ENCODE data around the gene ZNF195. TPM values are rescaled to one million over a fixed set of nuclear protein-coding genes. Genes with fewer than 3 reads are reported as not detected.
A peak's percentile ranks its signal among the peaks of the same experiment; 100 is the strongest.

Gene ZNF195
- total RNA-seq, 1 experiment from 2014 or later: 10.2 TPM

DNA sequence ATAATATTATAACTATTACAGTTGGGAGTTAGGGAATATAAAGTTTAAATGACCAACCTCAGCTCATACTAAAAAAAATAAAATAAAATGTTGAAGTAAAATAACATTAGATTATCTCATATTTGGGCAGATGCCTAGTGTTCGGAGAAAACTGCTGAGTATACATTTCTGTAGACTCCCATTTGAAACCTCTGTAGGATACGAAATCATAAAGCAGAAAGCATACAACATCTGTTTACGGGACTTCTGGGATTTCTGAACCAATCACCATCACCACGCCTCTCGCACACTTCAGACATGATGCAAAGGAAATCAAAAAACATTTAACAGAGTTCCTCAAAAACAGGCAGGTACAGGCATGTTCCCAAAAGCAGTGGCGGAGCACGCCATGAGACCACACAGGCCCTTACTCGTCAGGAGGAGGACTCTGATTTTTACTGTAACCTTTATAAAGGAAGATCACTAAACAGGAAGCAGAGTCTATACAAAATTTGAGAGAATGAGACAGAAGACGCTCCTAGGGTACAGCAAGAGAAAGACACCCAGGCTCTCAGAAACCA, 8.6 kb downstream of the ZNF195 start:
- H3K27me3 ChIP-seq: no peaks in the 10 kb centered on the region
- H3K36me3 ChIP-seq: peaks cover 78% of the 10 kb centered on the region
- H3K9me3 ChIP-seq: peaks cover 3% of the 10 kb centered on the region; the same call in 1 of the 2 replicates
- H3K4me3 ChIP-seq: no peak overlapping the region
- DNase-seq: no peak

DNA sequence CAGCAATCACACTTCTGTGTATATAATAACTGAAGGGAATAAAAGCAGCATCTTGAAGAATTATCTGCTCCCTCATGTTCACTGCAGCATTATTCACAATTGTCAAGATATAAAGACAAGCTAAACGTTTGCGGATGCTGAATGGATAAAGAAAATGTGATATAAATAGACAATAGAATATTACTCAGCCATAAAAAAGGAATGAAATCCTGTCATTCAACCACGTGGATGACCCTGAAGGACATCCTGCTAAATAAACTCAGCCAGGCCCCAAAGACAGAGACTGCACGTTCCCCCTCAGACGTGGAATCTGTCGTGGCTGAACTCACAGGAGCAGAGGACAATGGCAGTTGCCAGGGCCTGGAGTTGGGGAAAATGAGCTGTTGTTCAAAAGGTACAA, 9.6 kb downstream of the ZNF195 start:
- DNase-seq: no peak
- Histone ChIP-seq H3K36me3 (peaks cover 83% of the 10 kb centered on the region), H3K4me3 (no peak overlapping the region), H3K27me3 (no peaks in the 10 kb centered on the region), H3K9me3 (peaks cover 3% of the 10 kb centered on the region; the same call in 1 of the 2 replicates)

DNA sequence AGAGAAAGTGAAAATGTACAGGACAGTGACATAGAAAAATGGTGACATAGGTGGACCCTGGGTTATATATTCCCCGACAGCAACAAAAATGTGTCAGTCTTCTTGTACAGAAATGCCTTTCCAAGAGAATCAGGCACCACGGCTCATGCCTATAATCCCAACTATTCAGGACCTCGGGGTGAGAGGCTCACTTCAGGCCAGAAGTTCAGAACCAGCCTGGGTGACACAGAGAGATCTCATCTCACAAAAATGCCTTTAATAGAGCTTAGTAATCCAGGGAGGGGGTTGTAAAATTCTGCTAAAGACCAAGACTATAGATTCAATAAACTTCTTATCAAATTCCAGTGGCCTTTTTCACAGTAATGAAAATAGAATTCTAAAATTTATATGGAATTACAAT, 10.7 kb downstream of the ZNF195 start:
- DNase-seq: no peak
- Histone ChIP-seq H3K9me3 (peaks cover 8% of the 10 kb centered on the region), H3K4me3 (no peak overlapping the region), H3K36me3 (peaks cover 88% of the 10 kb centered on the region), H3K27me3 (no peaks in the 10 kb centered on the region)

- no peaks in the 10 kb centered on the region for H3K27me3 ChIP-seq
- peaks cover 91% of the 10 kb centered on the region for H3K36me3 ChIP-seq
- DNase-seq: no peak
- no peak overlapping the region for H3K4me3 ChIP-seq
- H3K9me3 ChIP-seq: peaks cover 15% of the 10 kb centered on the region
Measured at GRCh38 chr11:3367221-3367620, 11.7 kb downstream of the ZNF195 start.

DNA sequence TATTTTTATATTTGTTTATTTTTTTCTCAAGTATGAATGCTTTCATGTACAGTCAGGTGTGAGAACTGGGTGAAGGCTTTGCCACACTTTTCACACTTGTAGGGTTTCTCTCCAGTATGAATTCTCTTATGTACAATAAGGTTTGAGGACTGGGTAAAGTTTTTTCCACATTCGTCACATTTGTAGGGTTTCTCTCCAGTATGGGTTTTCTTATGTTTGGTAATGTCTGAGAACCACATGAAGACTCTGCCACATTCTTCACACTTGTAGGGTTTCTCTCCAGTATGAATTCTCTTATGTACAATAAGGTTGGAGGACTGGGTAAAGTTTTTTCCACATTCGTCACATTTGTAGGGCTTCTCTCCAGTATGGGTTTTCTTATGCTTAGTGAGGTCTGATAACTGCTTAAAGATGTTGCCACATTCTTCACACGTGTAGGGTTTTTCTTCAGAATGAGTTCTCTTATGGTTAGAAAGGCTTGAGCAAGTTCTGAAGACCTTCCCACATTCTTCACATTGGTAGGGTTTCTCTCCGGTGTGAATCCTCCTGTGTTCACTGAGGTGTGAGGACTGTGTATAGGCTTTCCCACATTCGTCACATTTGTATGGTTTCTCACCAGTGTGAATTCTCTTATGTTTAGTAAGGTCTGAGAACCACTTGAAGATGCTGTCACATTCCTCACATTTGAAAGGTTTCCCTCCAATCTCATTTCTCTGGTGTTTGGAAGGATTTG, 19.7 kb downstream of the ZNF195 start:
- H3K9me3 ChIP-seq: peaks cover 36% of the 10 kb centered on the region
- no peak for DNase-seq
- no peak overlapping the region for H3K4me3 ChIP-seq
- H3K27me3 ChIP-seq: no peaks in the 10 kb centered on the region
- H3K36me3 ChIP-seq: peaks cover 56% of the 10 kb centered on the region

GRCh38 chr11:3357994-3358676, 20.8 kb downstream of the ZNF195 start:
- DNase-seq: no peak
- H3K4me3 ChIP-seq: no peak overlapping the region
- no peaks in the 10 kb centered on the region for H3K27me3 ChIP-seq
- H3K36me3 ChIP-seq: peaks cover 46% of the 10 kb centered on the region
- H3K9me3 ChIP-seq: peaks cover 30% of the 10 kb centered on the region

DNA sequence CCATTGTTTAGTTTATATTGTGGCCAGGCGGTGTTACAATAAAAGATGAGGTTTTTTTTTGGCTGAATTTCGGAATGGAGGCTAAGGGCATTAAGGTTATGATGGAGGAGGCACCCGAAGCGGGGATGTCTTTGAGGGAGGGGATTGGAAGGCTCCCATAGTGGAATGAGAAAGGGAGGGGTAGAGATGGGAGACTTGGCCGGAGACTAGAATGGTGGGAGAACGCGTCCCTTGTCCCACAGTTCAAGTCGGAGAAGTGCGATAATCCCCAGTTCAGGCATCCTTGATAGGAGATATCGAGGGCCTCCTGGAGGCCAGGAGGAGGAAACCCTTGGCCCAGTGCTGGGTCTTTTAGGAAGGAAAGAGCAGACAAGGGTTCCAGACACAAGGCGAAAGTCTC, 21.6 kb downstream of the ZNF195 start:
- no peak for DNase-seq
- peaks cover 39% of the 10 kb centered on the region for H3K36me3 ChIP-seq
- no peaks in the 10 kb centered on the region for H3K27me3 ChIP-seq
- H3K9me3 ChIP-seq: peaks cover 24% of the 10 kb centered on the region
- no peak overlapping the region for H3K4me3 ChIP-seq

DNA sequence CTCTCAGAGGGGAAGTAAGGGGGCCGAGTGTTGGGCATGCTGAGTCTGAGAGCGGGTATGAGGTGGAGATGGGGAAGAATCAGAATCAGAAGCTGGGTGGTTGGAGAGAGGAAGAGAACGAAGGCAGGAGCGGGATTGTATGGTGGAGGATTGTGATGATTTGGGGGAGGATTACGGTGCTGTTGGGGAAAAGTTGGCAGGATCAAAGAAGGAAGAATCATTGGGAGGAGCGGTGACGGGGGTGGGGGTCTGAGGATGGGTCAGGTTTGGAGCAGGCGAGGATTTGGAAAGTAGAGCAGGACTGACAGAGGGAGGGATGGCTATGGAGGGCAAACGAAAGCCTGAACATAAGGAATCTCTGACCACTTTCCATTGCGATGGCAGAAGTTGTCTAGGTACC, 22.1 kb downstream of the ZNF195 start:
- H3K9me3 ChIP-seq: peaks cover 19% of the 10 kb centered on the region
- DNase-seq: no peak
- H3K36me3 ChIP-seq: peaks cover 34% of the 10 kb centered on the region
- no peak overlapping the region for H3K4me3 ChIP-seq
- no peaks in the 10 kb centered on the region for H3K27me3 ChIP-seq

GRCh38 chr11:3353066-3353465, 25.9 kb downstream of the ZNF195 start:
- DNase-seq: no peak
- H3K9me3 ChIP-seq: no peaks in the 10 kb centered on the region
- no peak overlapping the region for H3K4me3 ChIP-seq
- no peaks in the 10 kb centered on the region for H3K36me3 ChIP-seq
- H3K27me3 ChIP-seq: no peaks in the 10 kb centered on the region

- no peaks in the 10 kb centered on the region for H3K36me3 ChIP-seq
- H3K4me3 ChIP-seq: no peak overlapping the region
- H3K9me3 ChIP-seq: no peaks in the 10 kb centered on the region
- no peak for DNase-seq
- H3K27me3 ChIP-seq: no peaks in the 10 kb centered on the region
Measured at GRCh38 chr11:3347127-3347526, 31.8 kb downstream of the ZNF195 start.

GRCh38 chr11:3346587-3346986, 32.4 kb downstream of the ZNF195 start:
- no peaks in the 10 kb centered on the region for H3K36me3 ChIP-seq
- DNase-seq: no peak
- H3K4me3 ChIP-seq: no peak overlapping the region
- no peaks in the 10 kb centered on the region for H3K9me3 ChIP-seq
- H3K27me3 ChIP-seq: no peaks in the 10 kb centered on the region

DNA sequence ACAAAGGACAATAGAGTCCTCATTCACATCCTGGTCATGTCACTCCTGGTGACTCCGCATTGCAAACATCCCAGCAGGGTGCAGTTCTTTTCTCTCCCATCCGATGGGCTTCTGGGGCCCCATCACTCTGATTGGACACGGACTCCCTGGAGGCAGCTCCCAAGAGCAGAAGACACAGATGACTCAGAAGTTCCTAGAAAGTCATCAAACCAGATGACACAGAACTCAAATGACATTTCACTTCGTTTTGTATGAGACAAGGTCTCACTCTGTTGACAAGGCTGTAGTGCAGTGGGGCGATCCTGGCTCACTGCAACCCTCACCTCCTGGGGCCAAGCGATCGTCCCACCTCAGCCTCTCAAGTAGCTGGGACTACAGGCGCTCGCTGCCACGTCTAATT, 33.2 kb downstream of the ZNF195 start:
- no peak for DNase-seq
- no peaks in the 10 kb centered on the region for H3K36me3 ChIP-seq
- H3K27me3 ChIP-seq: no peaks in the 10 kb centered on the region
- H3K4me3 ChIP-seq: no peak overlapping the region
- no peaks in the 10 kb centered on the region for H3K9me3 ChIP-seq

DNA sequence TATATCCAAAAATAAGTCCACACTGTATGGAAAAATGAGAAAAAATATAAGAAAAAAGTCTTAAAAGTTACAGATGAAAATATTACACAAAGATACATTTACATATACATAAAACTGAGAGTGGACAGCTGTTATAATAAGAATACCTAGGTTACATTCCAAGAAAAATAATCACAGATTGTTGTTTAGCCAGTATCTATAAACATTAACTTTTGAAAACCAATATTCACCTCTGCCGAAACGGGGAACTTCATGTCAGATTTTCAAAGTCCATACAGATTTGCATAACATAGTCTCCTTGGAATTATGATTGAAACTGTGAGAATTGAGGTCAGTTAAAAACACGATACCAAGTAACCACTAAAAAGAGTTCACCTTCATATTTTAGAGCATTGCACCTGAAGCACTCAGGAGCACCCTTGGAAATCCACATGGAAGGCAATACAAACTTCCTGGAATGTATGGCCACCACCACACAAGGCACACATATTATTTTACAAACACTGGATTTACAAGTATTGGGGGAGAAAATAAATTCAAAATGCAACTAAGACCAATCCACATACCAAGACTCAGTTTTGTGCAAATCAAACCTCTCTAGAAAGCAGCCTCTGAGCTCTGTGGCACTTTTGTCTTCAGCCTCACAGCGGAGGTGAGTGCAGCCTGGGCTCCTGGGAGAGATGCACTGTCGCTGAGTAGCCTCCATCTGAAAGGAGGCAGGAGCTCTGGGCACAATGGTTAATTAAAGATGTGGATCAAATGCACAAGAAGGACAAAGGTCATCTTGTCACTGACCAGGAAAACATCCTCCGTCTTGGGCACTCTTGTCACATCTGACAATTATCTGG, 34.4 kb downstream of the ZNF195 start:
- H3K9me3 ChIP-seq: no peaks in the 10 kb centered on the region
- H3K27me3 ChIP-seq: no peaks in the 10 kb centered on the region
- no peak for DNase-seq
- H3K36me3 ChIP-seq: no peaks in the 10 kb centered on the region
- H3K4me3 ChIP-seq: no peak overlapping the region

DNA sequence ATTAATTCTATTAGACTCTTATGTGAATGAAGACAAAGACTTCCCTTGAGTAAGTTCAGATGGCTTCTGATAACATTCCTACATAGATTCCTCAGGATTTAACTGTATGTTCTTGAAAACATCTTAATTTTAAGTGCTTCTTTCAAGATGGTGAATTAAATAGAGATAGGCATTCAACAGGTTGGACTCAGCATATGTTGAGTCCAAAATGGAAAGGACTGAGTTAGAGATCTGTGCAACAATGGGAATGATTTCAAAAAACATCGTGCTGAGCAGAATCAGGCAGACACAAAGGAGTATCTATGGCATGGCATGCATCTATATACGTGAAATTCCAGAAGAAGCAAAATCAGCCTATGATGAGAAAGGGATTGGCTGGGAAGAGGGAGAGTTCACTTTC, 36.2 kb downstream of the ZNF195 start:
- no peaks in the 10 kb centered on the region for H3K27me3 ChIP-seq
- H3K36me3 ChIP-seq: no peaks in the 10 kb centered on the region
- DNase-seq: no peak
- H3K4me3 ChIP-seq: no peak overlapping the region
- H3K9me3 ChIP-seq: no peaks in the 10 kb centered on the region

- no peaks in the 10 kb centered on the region for H3K27me3 ChIP-seq
- no peaks in the 10 kb centered on the region for H3K36me3 ChIP-seq
- no peaks in the 10 kb centered on the region for H3K9me3 ChIP-seq
- no peak overlapping the region for H3K4me3 ChIP-seq
- peak; percentile 11 for DNase-seq
Measured at GRCh38 chr11:3341298-3341697, 37.6 kb downstream of the ZNF195 start.

DNA sequence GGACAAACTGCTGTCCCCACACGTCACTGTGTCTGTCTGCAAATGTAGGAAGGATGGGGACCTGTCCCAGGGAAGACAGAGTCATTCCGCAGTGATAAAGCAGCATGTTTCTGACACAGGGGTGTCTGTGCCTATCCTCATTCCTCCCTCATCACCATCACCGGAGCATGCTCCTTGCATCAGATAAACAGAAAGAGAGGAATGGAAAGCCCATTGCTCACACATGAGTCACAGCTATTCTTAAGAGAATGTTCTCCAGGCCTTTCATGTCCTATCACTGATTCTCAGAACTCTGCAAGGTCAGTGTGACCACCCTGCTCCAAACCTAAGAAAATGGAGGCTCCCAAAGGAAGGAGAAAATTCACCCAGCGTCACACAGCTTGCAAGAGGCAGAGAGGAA, 38.9 kb downstream of the ZNF195 start:
- H3K27me3 ChIP-seq: no peaks in the 10 kb centered on the region
- peak; percentile 13 for DNase-seq
- H3K9me3 ChIP-seq: no peaks in the 10 kb centered on the region
- H3K36me3 ChIP-seq: no peaks in the 10 kb centered on the region
- no peak overlapping the region for H3K4me3 ChIP-seq

DNA sequence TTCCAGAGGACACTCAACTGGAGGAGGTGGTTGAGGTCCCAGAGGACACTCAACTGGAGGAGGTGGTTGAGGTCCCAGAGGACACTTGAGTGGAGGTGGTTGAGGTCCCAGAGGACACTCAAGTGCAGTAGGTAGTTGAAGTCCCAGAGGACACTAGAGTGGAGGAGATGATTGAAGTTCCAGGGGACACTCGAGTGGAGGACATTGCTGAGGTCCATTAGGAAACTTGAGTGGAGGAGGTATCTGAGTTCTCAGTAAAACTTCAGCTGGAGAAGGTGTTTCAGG, 39.7 kb downstream of the ZNF195 start:
- Histone ChIP-seq H3K9me3 (no peaks in the 10 kb centered on the region), H3K36me3 (no peaks in the 10 kb centered on the region), H3K27me3 (no peaks in the 10 kb centered on the region), H3K4me3 (no peak overlapping the region)
- DNase-seq: no peak
